CD4-positive, alpha-beta T cell treated with Interleukin-17A for 4 hours (primary cell): Measurements from ENCODE around the gene TXNDC2.
"Not testable (repeated sequence)": the region's sequence is repeated elsewhere in the genome, so short reads cannot be mapped to it uniquely, and the experiment has no call there.

Source experiments
- DNase-seq: peaks from one replicate; pipeline ENCODE4 v3.0.0-alpha.2; 2020; ENCODE audit warnings: mixed read lengths

The TXNDC2 gene

GRCh38 chr18:9885170-9886004, at the start of gene TXNDC2:
Gene TXNDC2, plus strand, starts transcription at chr18:9885973. Its CDS starts 708 bp downstream, at chr18:9886681.
- DNase-seq = no peak

GRCh38 chr18:9838144-9838877, 47.5 kb upstream of the TXNDC2 start:
- no peak for DNase-seq

GRCh38 chr18:9839211-9839610, 46.6 kb upstream of the TXNDC2 start:
- no peak for DNase-seq

- no peak for DNase-seq
Observed at GRCh38 chr18:9839853-9840252, 45.9 kb upstream of the TXNDC2 start.

GRCh38 chr18:9841752-9842151, 44.0 kb upstream of the TXNDC2 start:
- no peak for DNase-seq

GRCh38 chr18:9842448-9842847, 43.3 kb upstream of the TXNDC2 start:
- DNase-seq = no peak

- DNase-seq = no peak
Observed at GRCh38 chr18:9845256-9845655, 40.5 kb upstream of the TXNDC2 start.

GRCh38 chr18:9846162-9846925, 39.4 kb upstream of the TXNDC2 start:
- DNase-seq = no peak

- no peak for DNase-seq
Observed at GRCh38 chr18:9848170-9848879, 37.4 kb upstream of the TXNDC2 start.

GRCh38 chr18:9849407-9850283, 36.1 kb upstream of the TXNDC2 start:
- no peak for DNase-seq

- no peak for DNase-seq
Observed at GRCh38 chr18:9850309-9850708, 35.5 kb upstream of the TXNDC2 start.

GRCh38 chr18:9851511-9851910, 34.3 kb upstream of the TXNDC2 start:
- no peak for DNase-seq

GRCh38 chr18:9852266-9853081, 33.3 kb upstream of the TXNDC2 start:
- DNase-seq = no peak

- no peak for DNase-seq
Observed at GRCh38 chr18:9854801-9855676, 30.7 kb upstream of the TXNDC2 start.

- no peak for DNase-seq
Observed at GRCh38 chr18:9855681-9856080, 30.1 kb upstream of the TXNDC2 start.

GRCh38 chr18:9856092-9856491, 29.7 kb upstream of the TXNDC2 start:
- DNase-seq = no peak

- not testable (repeated sequence) for DNase-seq
Observed at GRCh38 chr18:9857479-9857998, 28.2 kb upstream of the TXNDC2 start.

- no peak for DNase-seq
Observed at GRCh38 chr18:9858642-9859041, 27.1 kb upstream of the TXNDC2 start.

- DNase-seq = no peak
Observed at GRCh38 chr18:9859232-9859631, 26.5 kb upstream of the TXNDC2 start.
